Glutamatergic neuron (in vitro differentiated cells): ENCODE measurements around the gene TMSB4X. TPM values are rescaled to one million over a fixed set of nuclear protein-coding genes. Genes with fewer than 3 reads are reported as not detected.
A peak's percentile ranks its signal among the peaks of the same experiment; 100 is the strongest.

Source experiments
- DNase-seq: peaks from one replicate; pipeline ENCODE4 v3.0.0; 2022
- H3K27ac Mint-ChIP-seq: one replicate; pipeline ENCODE4 v1.8.0; 2020; ENCODE audit warnings: mild to moderate bottlenecking, mixed read lengths, inconsistent platforms; ENCODE audit not compliant: unreplicated experiment
- H3K27me3 Mint-ChIP-seq: one replicate; pipeline ENCODE4 v1.8.0; 2020; ENCODE audit warnings: mild to moderate bottlenecking, moderate library complexity, mixed read lengths, inconsistent platforms; ENCODE audit not compliant: unreplicated experiment
- H3K36me3 Mint-ChIP-seq: one replicate; pipeline ENCODE4 v1.8.0; 2020; ENCODE audit warnings: mild to moderate bottlenecking, mixed read lengths, inconsistent platforms; ENCODE audit not compliant: unreplicated experiment
- H3K4me1 Mint-ChIP-seq: one replicate; pipeline ENCODE4 v1.8.0; 2020; ENCODE audit warnings: mild to moderate bottlenecking, low read depth, mixed read lengths, inconsistent platforms; ENCODE audit not compliant: unreplicated experiment
- H3K4me3 Mint-ChIP-seq: one replicate; pipeline ENCODE4 v1.8.0; 2020; ENCODE audit warnings: mild to moderate bottlenecking, mixed read lengths, inconsistent platforms; ENCODE audit not compliant: unreplicated experiment
- H3K9me3 Mint-ChIP-seq: one replicate; pipeline ENCODE4 v1.8.0; 2020; ENCODE audit warnings: mild to moderate bottlenecking, moderate library complexity, mixed read lengths, inconsistent platforms; ENCODE audit not compliant: unreplicated experiment
- CTCF ChIP-seq: fragments of 200-600 bp; sonication (generic); IDR thresholded peaks from one replicate; pipeline ENCODE4 v1.5.0; 2021; ENCODE audit not compliant: partially characterized antibody, unreplicated experiment
- total RNA-seq: library from RNA; stranded (reverse); fragmentation: NEBNext Ultra II Directional; extraction: Animal tissue kit (Norgen Biotek cat#: 25700); gene quantifications from one replicate; pipeline ENCODE4 v1.2.1, GENCODE V29; 2021; ENCODE audit not compliant: unreplicated experiment

Gene TMSB4X
- total RNA-seq, 1 donor from 2014 or later: 4,532 TPM

GRCh38 chrX:12949927-12950656, 24.8 kb upstream of the TMSB4X start:
- H3K4me3 Mint-ChIP-seq: no peak overlapping the region
- peaks cover 24% of the 10 kb centered on the region for H3K4me1 Mint-ChIP-seq
- H3K27ac Mint-ChIP-seq: peak overlapping the region; percentile 89
- H3K9me3 Mint-ChIP-seq: peaks cover 5% of the 10 kb centered on the region
- no peaks in the 10 kb centered on the region for H3K36me3 Mint-ChIP-seq
- no peaks in the 10 kb centered on the region for H3K27me3 Mint-ChIP-seq
- DNase-seq: no peak
- TF ChIP-seq CTCF: no peak

- Mint-ChIP-seq H3K4me1 (peaks cover 24% of the 10 kb centered on the region), H3K9me3 (peaks cover 5% of the 10 kb centered on the region), H3K4me3 (no peak overlapping the region), H3K36me3 (no peaks in the 10 kb centered on the region), H3K27me3 (no peaks in the 10 kb centered on the region), H3K27ac (peak overlapping the region; percentile 89)
- DNase-seq: peak; percentile 61
- no peak for TF ChIP-seq CTCF
Measured at GRCh38 chrX:12950851-12951594, 23.9 kb upstream of the TMSB4X start.

GRCh38 chrX:12951595-12951975, 23.3 kb upstream of the TMSB4X start:
- Mint-ChIP-seq H3K27me3 (no peaks in the 10 kb centered on the region), H3K27ac (no peak overlapping the region), H3K9me3 (peaks cover 5% of the 10 kb centered on the region), H3K36me3 (no peaks in the 10 kb centered on the region), H3K4me1 (peaks cover 24% of the 10 kb centered on the region), H3K4me3 (no peak overlapping the region)
- TF ChIP-seq CTCF: no peak
- no peak for DNase-seq

- TF ChIP-seq CTCF: no peak
Measured at GRCh38 chrX:12953420-12953819, 21.5 kb upstream of the TMSB4X start.

GRCh38 chrX:12954376-12954775, 20.5 kb upstream of the TMSB4X start:
- Mint-ChIP-seq H3K27ac (no peak overlapping the region), H3K9me3 (peaks cover 5% of the 10 kb centered on the region), H3K4me3 (no peak overlapping the region), H3K4me1 (peaks cover 13% of the 10 kb centered on the region), H3K27me3 (no peaks in the 10 kb centered on the region), H3K36me3 (no peaks in the 10 kb centered on the region)
- no peak for TF ChIP-seq CTCF
- DNase-seq: no peak

More at GRCh38 chrX:12953420-12953819, 21.5 kb upstream of the TMSB4X start:
- Mint-ChIP-seq H3K27me3 (no peaks in the 10 kb centered on the region), H3K4me3 (no peak overlapping the region), H3K36me3 (no peaks in the 10 kb centered on the region), H3K9me3 (peaks cover 5% of the 10 kb centered on the region), H3K4me1 (peaks cover 21% of the 10 kb centered on the region), H3K27ac (no peak overlapping the region)
- DNase-seq: no peak
